Activated CD4-positive, alpha-beta T cell treated with anti-CD3 and anti-CD28 coated beads for 36 hours (primary cell): Measurements from ENCODE around the gene GBGT1. TPM values are rescaled to one million over a fixed set of nuclear protein-coding genes. Genes with fewer than 3 reads are reported as not detected.
"Not testable (repeated sequence)": the region's sequence is repeated elsewhere in the genome, so short reads cannot be mapped to it uniquely, and the experiment has no call there.

Experiments
- ATAC-seq: fragments of 200-7000 bp; cut with Tn5 transposase; one replicate; pipeline ENCODE4 v1.10.0; 2021; ENCODE audit warnings: mild to moderate bottlenecking, moderate library complexity
- CTCF ChIA-PET: fragments of 350-600 bp; sonication (Branson Sonifier 250); formaldehyde crosslinking; loops from one replicate; lab custom pipeline; 2021; ENCODE audit warnings: antibody characterized with exemption; lab: Charles Lee
- POLR2A ChIA-PET: fragments of 350-600 bp; sonication (Branson Sonifier 250); formaldehyde crosslinking; loops from one replicate; lab custom pipeline; 2021; ENCODE audit warnings: antibody characterized with exemption, inconsistent platforms; lab: Charles Lee
- DNase-seq: peaks from one replicate; pipeline ENCODE4 v3.0.0-alpha.2; 2020
- H3K27ac Mint-ChIP-seq: one replicate; pipeline ENCODE4 v1.8.0; 2021; ENCODE audit warnings: mixed read lengths
- H3K27me3 Mint-ChIP-seq: one replicate; pipeline ENCODE4 v1.8.0; 2021; ENCODE audit warnings: mixed read lengths
- H3K36me3 Mint-ChIP-seq: one replicate; pipeline ENCODE4 v1.8.0; 2021; ENCODE audit warnings: low read depth, mixed read lengths
- H3K4me1 Mint-ChIP-seq: one replicate; pipeline ENCODE4 v1.8.0; 2021; ENCODE audit warnings: mixed read lengths
- H3K4me3 Mint-ChIP-seq: one replicate; pipeline ENCODE4 v1.8.0; 2021; ENCODE audit warnings: mild to moderate bottlenecking, moderate library complexity, mixed read lengths
- H3K9me3 Mint-ChIP-seq: one replicate; pipeline ENCODE4 v1.8.0; 2021; ENCODE audit warnings: low read depth, mixed read lengths
- intact Hi-C, 2 experiments: fragments of 100-400 bp; cut with DNase I in 1 of 2; cut with micrococcal nuclease in 1 of 2; formaldehyde crosslinking; loops; one replicate each; pipeline versions ENCODE4 v1.14.2 to v1.15.1; 2022 to 2024; cut with DNase I, micrococcal nuclease
- total RNA-seq, 2 experiments: library from RNA; stranded (reverse); gene quantifications; one replicate each; pipeline ENCODE4 v1.2.3, GENCODE V29; 2021

GBGT1 gene
- total RNA-seq = 1 to 10 TPM; 3.8 to 4.8 TPM

- Mint-ChIP-seq H3K36me3 (no peaks in the 10 kb centered on the region), H3K4me1 (no peaks in the 10 kb centered on the region), H3K4me3 (peak within 1 kb of the TSS; percentile 65), H3K9me3 (no peaks in the 10 kb centered on the region), H3K27ac (no peak within 1 kb of the TSS), H3K27me3 (no peaks in the 10 kb centered on the region)
- DNase-seq (peak; percentile 48), ATAC-seq (peak; percentile 56)
- ChIA-PET POLR2A (interaction anchor here (0.6 kb wide), 1 partner anchor 134 kb away, joined by 4 read pairs; no protein-coding TSS in a partner anchor), CTCF (interaction anchor here (0.7 kb wide), 1 partner anchor 23 kb away, joined by 3 read pairs; no protein-coding TSS in a partner anchor)
- intact Hi-C loops = no loop called here
Measured at GRCh38 chr9:133163504-133164172, at the start of gene GBGT1. Gene GBGT1 (minus strand): TSS chr9:133163914. CDS start chr9:133162412, 1,502 bp downstream.

- Mint-ChIP-seq H3K27ac (no peak overlapping the region), H3K27me3 (peaks cover 33% of the 10 kb centered on the region), H3K36me3 (no peaks in the 10 kb centered on the region), H3K9me3 (no peaks in the 10 kb centered on the region), H3K4me3 (no peak overlapping the region), H3K4me1 (no peaks in the 10 kb centered on the region)
- ChIA-PET POLR2A (no interaction called here), CTCF (no interaction called here)
- intact Hi-C loops = no loop called here
- DNase-seq (no peak), ATAC-seq (no peak)
Measured at GRCh38 chr9:133210609-133211008, 46.9 kb upstream of the GBGT1 start.

GRCh38 chr9:133210202-133210532, 46.5 kb upstream of the GBGT1 start:
- Mint-ChIP-seq H3K9me3 (no peaks in the 10 kb centered on the region), H3K27me3 (peaks cover 30% of the 10 kb centered on the region), H3K36me3 (no peaks in the 10 kb centered on the region), H3K4me1 (no peaks in the 10 kb centered on the region), H3K27ac (no peak overlapping the region), H3K4me3 (peak overlapping the region; percentile 12)
- intact Hi-C loops = no loop called here
- ChIA-PET CTCF (no interaction called here), POLR2A (no interaction called here)
- no peak for ATAC-seq
- DNase-seq = no peak

GRCh38 chr9:133209327-133210201, 45.9 kb upstream of the GBGT1 start:
- H3K4me1 Mint-ChIP-seq, CTCF ChIA-PET: not testable (repeated sequence)

GRCh38 chr9:133208880-133209300, 45.2 kb upstream of the GBGT1 start, which contains the start of gene OBP2B:
Gene OBP2B (minus strand): TSS chr9:133209250. CDS start chr9:133209199, 51 bp downstream.
- peak within 1 kb of the TSS; percentile 12 for H3K4me3 Mint-ChIP-seq
- POLR2A ChIA-PET, CTCF ChIA-PET, ATAC-seq, H3K4me1 Mint-ChIP-seq, H3K9me3 Mint-ChIP-seq, H3K36me3 Mint-ChIP-seq, DNase-seq, H3K27ac Mint-ChIP-seq: not testable (repeated sequence)
- intact Hi-C loops = loop anchor here in 1 of 2 experiments (10.0 kb wide), 1 partner anchor 494 kb away; no protein-coding TSS in a partner anchor
- H3K27me3 Mint-ChIP-seq = peaks cover 21% of the 10 kb centered on the region

More at GRCh38 chr9:133209327-133210201, 45.9 kb upstream of the GBGT1 start:
- POLR2A ChIA-PET, H3K27ac Mint-ChIP-seq, H3K9me3 Mint-ChIP-seq, H3K36me3 Mint-ChIP-seq, ATAC-seq, DNase-seq: not testable (repeated sequence)
- H3K27me3 Mint-ChIP-seq = peaks cover 27% of the 10 kb centered on the region
- peak overlapping the region; percentile 12 for H3K4me3 Mint-ChIP-seq
- intact Hi-C loops = loop anchor here in 1 of 2 experiments (10.0 kb wide), 1 partner anchor 495 kb away; no protein-coding TSS in a partner anchor

- DNase-seq, H3K4me3 Mint-ChIP-seq, H3K9me3 Mint-ChIP-seq, CTCF ChIA-PET, H3K4me1 Mint-ChIP-seq, H3K36me3 Mint-ChIP-seq, ATAC-seq, H3K27ac Mint-ChIP-seq, POLR2A ChIA-PET: not testable (repeated sequence)
- intact Hi-C loops = loop anchor here in 1 of 2 experiments (10.0 kb wide), 1 partner anchor 494 kb away; no protein-coding TSS in a partner anchor
- H3K27me3 Mint-ChIP-seq = peaks cover 19% of the 10 kb centered on the region
Measured at GRCh38 chr9:133208171-133208879, 44.6 kb upstream of the GBGT1 start.

- intact Hi-C loops = loop anchor here in 1 of 2 experiments (10.0 kb wide), 1 partner anchor 493 kb away; no protein-coding TSS in a partner anchor
- Mint-ChIP-seq H3K27me3 (peaks cover 19% of the 10 kb centered on the region), H3K4me1 (no peaks in the 10 kb centered on the region), H3K27ac (no peak overlapping the region), H3K4me3 (no peak overlapping the region), H3K36me3 (no peaks in the 10 kb centered on the region), H3K9me3 (no peaks in the 10 kb centered on the region)
- no peak for ATAC-seq
- ChIA-PET POLR2A (no interaction called here), CTCF (no interaction called here)
- DNase-seq = no peak
Measured at GRCh38 chr9:133207540-133208170, 43.9 kb upstream of the GBGT1 start.

- Mint-ChIP-seq H3K27me3 (peaks cover 18% of the 10 kb centered on the region), H3K27ac (no peak overlapping the region), H3K4me1 (no peaks in the 10 kb centered on the region), H3K36me3 (no peaks in the 10 kb centered on the region), H3K9me3 (no peaks in the 10 kb centered on the region), H3K4me3 (no peak overlapping the region)
- intact Hi-C loops = loop anchor here in 1 of 2 experiments (10.0 kb wide), 1 partner anchor 492 kb away; no protein-coding TSS in a partner anchor
- POLR2A ChIA-PET = no interaction called here
- CTCF ChIA-PET = interaction anchor here (0.9 kb wide), 1 partner anchor 33 kb away, joined by 3 read pairs; no protein-coding TSS in a partner anchor
- DNase-seq = no peak
- ATAC-seq = no peak
Measured at GRCh38 chr9:133207021-133207531, 43.4 kb upstream of the GBGT1 start.

GRCh38 chr9:133205996-133206931, 42.5 kb upstream of the GBGT1 start:
- no peak overlapping the region for H3K27ac Mint-ChIP-seq
- H3K9me3 Mint-ChIP-seq = no peaks in the 10 kb centered on the region
- H3K27me3 Mint-ChIP-seq = peaks cover 14% of the 10 kb centered on the region
- ChIA-PET CTCF (interaction anchor here (0.9 kb wide), 1 partner anchor 33 kb away, joined by 3 read pairs; no protein-coding TSS in a partner anchor), POLR2A (no interaction called here)
- H3K4me3 Mint-ChIP-seq = no peak overlapping the region
- no peaks in the 10 kb centered on the region for H3K4me1 Mint-ChIP-seq
- no peaks in the 10 kb centered on the region for H3K36me3 Mint-ChIP-seq
- ATAC-seq = no peak
- intact Hi-C loops = loop anchor here in 1 of 2 experiments (10.0 kb wide), 1 partner anchor 491 kb away; no protein-coding TSS in a partner anchor
- DNase-seq = no peak
